ENCODE data around the gene ST6GALNAC2. TPM values are rescaled to one million over a fixed set of nuclear protein-coding genes. Genes with fewer than 3 reads are reported as not detected.
A peak's percentile ranks its signal among the peaks of the same experiment; 100 is the strongest.
"Not testable (repeated sequence)": the region's sequence is repeated elsewhere in the genome, so short reads cannot be mapped to it uniquely, and the experiment has no call there.

ST6GALNAC2 gene
- total RNA-seq, 2 donors from 2014 or later = 21.0 to 23.1 TPM

DNA sequence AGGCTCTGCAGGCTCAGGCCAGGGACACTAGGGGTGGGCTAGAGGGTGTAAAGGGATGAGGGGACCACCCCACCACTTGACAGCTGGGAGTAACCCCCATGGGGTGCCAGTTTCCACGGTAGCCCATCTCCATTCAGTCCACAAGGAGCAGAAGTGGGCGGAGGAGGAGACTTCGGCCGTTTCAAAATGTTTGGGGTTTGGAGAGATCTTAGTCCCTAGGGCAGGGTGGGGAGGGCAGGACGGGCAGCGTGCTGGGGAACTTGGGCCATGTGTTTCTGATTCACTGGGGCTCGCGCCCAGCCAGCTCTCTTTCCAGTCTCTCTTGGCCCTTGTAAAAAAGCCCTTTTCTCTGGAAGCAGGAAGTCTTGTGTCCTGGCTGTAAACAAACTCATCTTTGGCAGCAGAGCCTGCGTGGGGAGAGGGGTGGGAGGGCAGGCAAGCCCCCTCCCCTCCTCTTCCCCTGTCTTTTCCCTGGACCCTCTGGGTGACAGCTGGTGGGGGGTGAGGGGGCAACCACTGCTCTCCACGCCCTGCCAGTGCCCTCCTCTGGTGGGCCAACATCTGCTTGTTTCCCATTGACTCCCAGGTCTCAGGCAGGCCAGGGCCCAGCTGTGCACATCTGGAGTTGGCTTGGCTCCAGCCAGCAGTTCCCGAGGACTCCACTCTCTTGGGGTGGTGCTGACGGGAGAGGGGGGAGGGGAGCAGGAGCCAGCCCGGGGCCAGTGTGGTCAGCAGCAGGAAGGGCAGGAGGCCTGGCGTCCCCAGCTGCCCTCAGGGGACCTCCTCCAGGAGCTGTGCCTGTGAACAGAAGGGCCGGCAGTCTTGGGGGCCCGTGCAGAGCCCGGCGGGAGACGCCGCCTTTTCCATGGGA lies 56.2 kb downstream of the ST6GALNAC2 start:
- intact Hi-C loops (cut with DNase I) = loop anchor here (5.0 kb wide), 1 partner anchor 88 kb away; no protein-coding TSS in a partner anchor
- TF ChIP-seq, protein P1, sequence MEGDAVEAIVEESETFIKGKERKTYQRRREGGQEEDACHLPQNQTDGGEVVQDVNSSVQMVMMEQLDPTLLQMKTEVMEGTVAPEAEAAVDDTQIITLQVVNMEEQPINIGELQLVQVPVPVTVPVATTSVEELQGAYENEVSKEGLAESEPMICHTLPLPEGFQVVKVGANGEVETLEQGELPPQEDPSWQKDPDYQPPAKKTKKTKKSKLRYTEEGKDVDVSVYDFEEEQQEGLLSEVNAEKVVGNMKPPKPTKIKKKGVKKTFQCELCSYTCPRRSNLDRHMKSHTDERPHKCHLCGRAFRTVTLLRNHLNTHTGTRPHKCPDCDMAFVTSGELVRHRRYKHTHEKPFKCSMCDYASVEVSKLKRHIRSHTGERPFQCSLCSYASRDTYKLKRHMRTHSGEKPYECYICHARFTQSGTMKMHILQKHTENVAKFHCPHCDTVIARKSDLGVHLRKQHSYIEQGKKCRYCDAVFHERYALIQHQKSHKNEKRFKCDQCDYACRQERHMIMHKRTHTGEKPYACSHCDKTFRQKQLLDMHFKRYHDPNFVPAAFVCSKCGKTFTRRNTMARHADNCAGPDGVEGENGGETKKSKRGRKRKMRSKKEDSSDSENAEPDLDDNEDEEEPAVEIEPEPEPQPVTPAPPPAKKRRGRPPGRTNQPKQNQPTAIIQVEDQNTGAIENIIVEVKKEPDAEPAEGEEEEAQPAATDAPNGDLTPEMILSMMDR (IDR thresholded peaks at IDR 0.05) = no peak
- peak; percentile 63 for TF ChIP-seq POLR2AphosphoS5 (IDR thresholded peaks at IDR 0.05)
- TF ChIP-seq POLR2A (IDR thresholded peaks at IDR 0.05) = no peak
- Histone ChIP-seq H3K4me3 (no peak overlapping the region), H3K4me1 (replicated peaks) (peaks cover 23% of the 10 kb centered on the region), H3K36me3 (no peaks in the 10 kb centered on the region), H3K9me3 (no peaks in the 10 kb centered on the region), H3K27me3 (replicated peaks; ENCODE audit: insufficient read depth) (no peaks in the 10 kb centered on the region), H3K27ac (peak overlapping the region; percentile 67 to 76)
- 18% methylated on average over 20 of the region's 20 CpGs for WGBS
- DNase-seq (ENCODE audit: low spot score) = peak; percentile 67

DNA sequence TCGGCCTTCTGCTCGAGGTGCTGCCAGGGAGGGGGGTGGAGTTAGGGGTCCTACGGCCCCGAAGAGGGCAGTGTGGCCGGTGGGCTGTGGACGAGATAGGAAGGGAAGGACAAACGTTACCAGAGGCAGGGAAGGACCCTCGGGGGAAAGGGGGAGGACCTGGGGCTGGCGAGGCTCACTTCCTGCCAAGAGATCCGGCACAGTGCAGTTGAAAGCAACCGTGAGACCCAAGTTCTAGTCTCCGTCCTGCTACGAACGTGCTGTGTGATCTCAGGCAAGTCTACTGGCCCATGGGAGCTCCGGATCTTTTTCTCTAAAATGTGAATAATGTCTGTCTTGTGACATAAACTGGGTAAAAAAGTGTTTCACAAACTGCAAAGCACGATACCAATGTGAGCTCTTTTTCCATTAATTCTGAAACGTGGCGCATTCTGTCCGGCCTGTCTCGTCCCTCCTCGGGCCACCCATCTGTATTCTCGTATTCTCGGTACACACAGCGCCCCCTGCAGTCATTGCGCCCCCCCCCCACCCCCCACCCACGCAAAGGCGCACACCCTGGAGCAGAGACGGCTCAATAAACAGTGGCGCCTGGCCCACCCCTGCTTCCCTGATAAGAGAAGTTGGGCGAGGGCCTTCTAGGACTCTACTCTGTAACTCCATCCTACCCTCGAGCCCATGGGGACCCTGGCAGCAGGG lies 57.0 kb downstream of the ST6GALNAC2 start:
- intact Hi-C loops (cut with DNase I) = loop anchor here (5.0 kb wide), 1 partner anchor 89 kb away; no protein-coding TSS in a partner anchor
- Histone ChIP-seq H3K4me1 (replicated peaks) (peaks cover 23% of the 10 kb centered on the region), H3K4me3 (peak overlapping the region in 1 of 2 donors; percentile 2), H3K27me3 (replicated peaks; ENCODE audit: insufficient read depth) (no peaks in the 10 kb centered on the region), H3K36me3 (no peaks in the 10 kb centered on the region), H3K27ac (peak overlapping the region; percentile 67 to 76), H3K9me3 (no peaks in the 10 kb centered on the region)
- WGBS = 61% methylated on average over 31 of the region's 31 CpGs
- TF ChIP-seq POLR2A (IDR thresholded peaks at IDR 0.05) (no peak), POLR2AphosphoS5 (IDR thresholded peaks at IDR 0.05) (no peak)
- TF ChIP-seq, protein P1 (IDR thresholded peaks at IDR 0.05) = no peak
- DNase-seq (ENCODE audit: low spot score) = no peak

DNA sequence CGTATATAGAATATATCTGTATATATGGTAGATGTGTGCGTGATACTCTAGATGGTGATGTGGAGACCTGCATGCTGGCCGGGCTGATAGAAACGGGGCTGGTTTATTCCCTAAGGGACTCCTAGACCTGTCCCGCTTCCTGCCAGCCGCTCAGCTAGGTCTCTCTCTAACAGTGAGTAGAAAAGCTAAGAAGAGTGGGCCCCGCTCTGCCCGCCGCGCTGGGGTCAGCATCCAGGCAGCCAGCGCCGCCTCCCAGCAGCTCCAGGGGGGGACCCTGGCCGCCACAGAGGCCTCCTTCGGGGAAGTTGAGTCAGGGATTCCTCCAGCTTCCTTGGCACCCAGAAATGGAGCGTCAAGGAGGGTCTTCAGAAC lies 57.5 kb downstream of the ST6GALNAC2 start:
- H3K36me3 ChIP-seq = no peaks in the 10 kb centered on the region
- no peak for DNase-seq (ENCODE audit: low spot score)
- H3K9me3 ChIP-seq = no peaks in the 10 kb centered on the region
- intact Hi-C loops (cut with DNase I) = loop anchor here (5.0 kb wide), 1 partner anchor 89 kb away; no protein-coding TSS in a partner anchor
- TF ChIP-seq, protein P1 (IDR thresholded peaks at IDR 0.05) = no peak
- TF ChIP-seq POLR2A (IDR thresholded peaks at IDR 0.05) (no peak), POLR2AphosphoS5 (IDR thresholded peaks at IDR 0.05) (no peak)
- peak overlapping the region; percentile 67 to 76 for H3K27ac ChIP-seq
- 82% methylated on average over 15 of the region's 15 CpGs for WGBS
- H3K4me3 ChIP-seq = peak overlapping the region in 1 of 2 donors; percentile 2
- H3K4me1 ChIP-seq (replicated peaks) = peaks cover 23% of the 10 kb centered on the region
- H3K27me3 ChIP-seq (replicated peaks; ENCODE audit: insufficient read depth) = no peaks in the 10 kb centered on the region

DNA sequence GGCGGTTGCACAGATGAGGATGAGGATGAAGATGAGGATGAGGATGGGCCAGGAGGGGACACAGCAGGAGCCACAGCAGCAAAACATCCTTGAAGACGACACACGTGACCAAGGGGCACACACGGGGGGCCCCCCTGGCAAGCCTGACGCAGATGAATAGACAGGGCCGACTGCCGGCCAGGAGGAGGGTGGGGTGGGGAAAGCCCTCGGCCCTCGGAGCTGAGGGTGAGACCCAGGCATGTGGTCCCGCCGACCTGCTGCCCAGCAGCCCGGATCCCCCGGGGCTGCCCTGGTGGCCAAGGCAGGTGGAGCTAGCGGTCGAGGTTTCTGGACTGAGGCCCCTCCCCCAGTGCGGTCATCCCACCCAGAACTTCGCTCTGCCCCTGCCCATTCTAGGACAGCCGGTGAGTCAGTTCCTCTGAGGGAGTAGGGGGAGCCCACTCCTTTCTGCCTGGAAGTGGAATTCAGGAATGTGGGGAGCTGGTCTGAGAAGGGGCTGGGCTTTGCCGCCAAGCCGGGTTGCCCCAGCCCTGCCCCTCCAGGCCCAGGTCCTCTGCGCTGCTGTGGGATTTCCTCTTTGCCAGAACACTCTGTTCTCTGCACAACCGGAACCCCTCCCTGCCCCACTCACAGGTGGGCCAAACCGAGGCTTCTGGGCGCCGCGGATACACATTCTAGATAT lies 58.1 kb downstream of the ST6GALNAC2 start:
- Histone ChIP-seq H3K4me1 (replicated peaks) (peaks cover 23% of the 10 kb centered on the region), H3K27me3 (replicated peaks; ENCODE audit: insufficient read depth) (no peaks in the 10 kb centered on the region), H3K36me3 (no peaks in the 10 kb centered on the region), H3K27ac (peak overlapping the region; percentile 67 to 76), H3K4me3 (no peak overlapping the region), H3K9me3 (no peaks in the 10 kb centered on the region)
- no peak for DNase-seq (ENCODE audit: low spot score)
- WGBS = 49% methylated on average over 26 of the region's 26 CpGs
- TF ChIP-seq POLR2A (IDR thresholded peaks at IDR 0.05) = no peak
- TF ChIP-seq, protein P1 (IDR thresholded peaks at IDR 0.05) = peak in 1 of 4 experiments; percentile 23
- intact Hi-C loops (cut with DNase I) = loop anchor here (5.0 kb wide), 1 partner anchor 90 kb away; no protein-coding TSS in a partner anchor

DNA sequence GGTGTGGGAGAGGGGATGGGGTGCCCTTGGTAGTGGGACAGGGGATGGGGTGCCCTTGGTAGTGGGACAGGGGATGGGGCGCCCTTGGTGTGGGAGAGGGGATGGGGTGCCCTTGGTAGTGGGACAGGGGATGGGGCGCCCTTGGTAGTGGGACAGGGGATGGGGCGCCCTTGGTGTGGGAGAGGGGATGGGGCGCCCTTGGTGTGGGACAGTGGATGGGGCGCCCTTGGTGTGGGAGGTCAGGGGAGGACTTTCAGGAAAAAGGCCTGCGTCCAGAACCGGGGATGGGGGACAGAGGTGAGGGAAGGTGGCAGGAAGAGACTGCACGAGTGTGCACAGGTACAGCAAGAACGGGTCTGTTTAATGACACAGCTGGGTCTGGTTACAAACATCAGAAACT lies 58.6 kb downstream of the ST6GALNAC2 start:
- Histone ChIP-seq H3K27ac (peak overlapping the region; percentile 67 to 76), H3K4me1 (replicated peaks) (peaks cover 23% of the 10 kb centered on the region)
- not testable (repeated sequence) for H3K27me3 ChIP-seq (replicated peaks; ENCODE audit: insufficient read depth); H3K36me3 ChIP-seq; H3K4me3 ChIP-seq; DNase-seq (ENCODE audit: low spot score); H3K9me3 ChIP-seq
- intact Hi-C loops (cut with DNase I) = loop anchor here (5.0 kb wide), 1 partner anchor 90 kb away; no protein-coding TSS in a partner anchor
- 68% methylated on average over 9 of the region's 9 CpGs for WGBS

DNA sequence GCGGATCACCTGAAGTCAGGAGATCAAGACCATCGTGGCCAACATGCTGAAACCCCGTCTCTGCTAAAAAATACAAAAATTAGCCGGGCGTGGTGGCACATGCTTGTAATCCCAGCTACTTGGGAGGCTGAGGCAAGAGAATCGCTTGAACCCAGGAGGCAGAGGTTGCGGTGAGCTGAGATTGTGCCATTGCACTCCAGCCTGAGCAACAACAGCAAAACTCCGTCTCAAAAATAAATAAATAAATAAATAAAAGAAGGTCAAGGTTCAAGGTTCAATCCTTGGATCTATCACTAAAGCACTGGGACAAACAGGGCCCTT lies 60.2 kb downstream of the ST6GALNAC2 start:
- peaks cover 22% of the 10 kb centered on the region for H3K4me1 ChIP-seq (replicated peaks)
- not testable (repeated sequence) for H3K4me3 ChIP-seq; H3K27me3 ChIP-seq (replicated peaks; ENCODE audit: insufficient read depth); H3K27ac ChIP-seq; H3K9me3 ChIP-seq; DNase-seq (ENCODE audit: low spot score); H3K36me3 ChIP-seq
- intact Hi-C loops (cut with DNase I) = loop anchor here (5.0 kb wide), 1 partner anchor 92 kb away; no protein-coding TSS in a partner anchor
- WGBS = 87% methylated on average over 8 of the region's 8 CpGs
